Activated CD8-positive, alpha-beta memory T cell treated with anti-CD3 and anti-CD28 coated beads, Interleukin-2, amount 50 U/mL, for 48 hours (primary cell): ENCODE results near the gene NOX1.

Source experiments
- DNase-seq: peaks from one replicate; pipeline ENCODE4 v3.0.0-alpha.2; 2020

The NOX1 gene

GRCh38 chrX:100874325-100874724 lies at the start of gene NOX1:
NOX1 (minus strand) TSS chrX:100874359; CDS start chrX:100874139, 220 bp downstream.
- no peak for DNase-seq

GRCh38 chrX:100915562-100915961 lies 41.4 kb upstream of the NOX1 start:
- no peak for DNase-seq

- DNase-seq: no peak
These were observed 39.0 kb upstream of the NOX1 start for GRCh38 chrX:100913111-100913510.

GRCh38 chrX:100911731-100912130 lies 37.6 kb upstream of the NOX1 start:
- no peak for DNase-seq

GRCh38 chrX:100905620-100906019 lies 31.5 kb upstream of the NOX1 start:
- no peak for DNase-seq

- no peak for DNase-seq
These were observed 30.3 kb upstream of the NOX1 start for GRCh38 chrX:100904433-100904832.

- no peak for DNase-seq
These were observed 21.4 kb upstream of the NOX1 start for GRCh38 chrX:100895365-100896075.

- DNase-seq: no peak
These were observed 9.5 kb upstream of the NOX1 start for GRCh38 chrX:100883654-100884053.

- no peak for DNase-seq
These were observed 6.2 kb upstream of the NOX1 start for GRCh38 chrX:100880368-100880767.

- no peak for DNase-seq
These were observed 2.3 kb downstream of the NOX1 start for GRCh38 chrX:100871594-100872560.

- DNase-seq: no peak
These were observed 3.6 kb downstream of the NOX1 start for GRCh38 chrX:100870527-100870926.

- DNase-seq: no peak
These were observed 5.9 kb downstream of the NOX1 start for GRCh38 chrX:100868273-100868672.

GRCh38 chrX:100864657-100865391 lies 9.3 kb downstream of the NOX1 start:
- no peak for DNase-seq

GRCh38 chrX:100863326-100863864 lies 10.8 kb downstream of the NOX1 start:
- no peak for DNase-seq

- DNase-seq: no peak
These were observed 21.3 kb downstream of the NOX1 start for GRCh38 chrX:100852810-100853209.

- DNase-seq: no peak
These were observed 23.8 kb downstream of the NOX1 start for GRCh38 chrX:100850317-100850716.

- no peak for DNase-seq
These were observed 42.8 kb downstream of the NOX1 start for GRCh38 chrX:100831219-100831946.

- no peak for DNase-seq
These were observed 43.6 kb downstream of the NOX1 start for GRCh38 chrX:100830547-100830946.

GRCh38 chrX:100830143-100830542 lies 44.0 kb downstream of the NOX1 start:
- DNase-seq: no peak

GRCh38 chrX:100829730-100830129 lies 44.4 kb downstream of the NOX1 start:
- DNase-seq: no peak

- DNase-seq: peak; percentile 82
These were observed 54.1 kb downstream of the NOX1 start, which contains the start of gene CSTF2 for GRCh38 chrX:100819837-100820666. CSTF2 (plus strand) TSS chrX:100820391; CDS start chrX:100820417, 26 bp downstream.
